HCT116 (cell line): ENCODE results near the gene RNU6-9. TPM values are rescaled to one million over a fixed set of nuclear protein-coding genes. Genes with fewer than 3 reads are reported as not detected.
A peak's percentile ranks its signal among the peaks of the same experiment; 100 is the strongest.

Experiments
- ATAC-seq: fragments of 200-7000 bp; cut with Tn5 transposase; 2 replicates; pipeline ENCODE4 v1.9.1; 2020; ENCODE audit warnings: mild to moderate bottlenecking, moderate library complexity
- BruUV-seq: library from RNA; stranded (reverse); fragments of 400-500 nt; replicated peaks from 2 replicates; lab custom pipeline; 2021; lab: Mats Ljungman, UMichigan
- CTCF ChIA-PET: fragments of 300-600 bp; sonication (Branson Sonifier 250); formaldehyde crosslinking; loops from one replicate; lab custom pipeline; 2021; ENCODE audit warnings: antibody characterized with exemption; lab: Charles Lee
- POLR2A ChIA-PET: fragments of 300-600, 350-600 bp; sonication (Branson Sonifier 250); formaldehyde crosslinking; loops from one replicate; lab custom pipeline; 2021; ENCODE audit warnings: antibody characterized with exemption; lab: Charles Lee
- RAD21 ChIA-PET, 2 experiments: fragments of 300-600 bp; sonication (Branson Sonifier 250); formaldehyde crosslinking; loops; one replicate each; lab custom pipeline; 2023; ENCODE audit warnings: low total read pairs in 2 of 2; ENCODE audit not compliant: uncharacterized antibody in 2 of 2, unreplicated experiment in 2 of 2, low non-redundant PET in 1 of 2; lab: Charles Lee
- DNase-seq: peaks from one replicate; pipeline ENCODE4 v3.0.0-alpha.2; 2010; ENCODE audit warnings: low read depth, low spot score
- H2AFZ ChIP-seq: fragments of 200-600 bp; shearing (Covaris generic), sonication (generic); 2 replicates; pipeline ENCODE4 v1.6.1; 2017; ENCODE audit warnings: low read depth, mixed run types, mixed read lengths, antibody characterized with exemption, low read length; ENCODE audit not compliant: poor library complexity, severe bottlenecking
- H3K27ac ChIP-seq: 2 replicates; pipeline ENCODE4 v1.5.1; 2012; ENCODE audit warnings: low read depth, low read length
- H3K27me3 ChIP-seq: fragments of 200-600 bp; sonication (generic); 2 replicates; pipeline ENCODE4 v1.6.1; 2016; ENCODE audit warnings: mixed run types, low read length, mixed read lengths; ENCODE audit not compliant: insufficient read depth
- H3K36me3 ChIP-seq, 2 experiments: fragments of 200-500 bp in 1 of 2; fragments of 200-600 bp in 1 of 2; sonication (Bioruptor generic) in 1 of 2; sonication (generic) in 1 of 2; 2 replicates each; pipeline versions ENCODE4 v1.5.1 to v1.6.1; 2014 to 2016; ENCODE audit warnings: low read length in 2 of 2, inconsistent platforms in 1 of 2, mixed read lengths in 1 of 2, mixed run types in 1 of 2; ENCODE audit not compliant: insufficient read depth in 2 of 2, control insufficient read depth in 1 of 2
- H3K4me1 ChIP-seq, 2 experiments: fragments of 200-600 bp in 1 of 2; sonication (generic) in 1 of 2; 2 replicates each; pipeline versions ENCODE4 v1.5.1 to v1.6.1; 2012 to 2017; ENCODE audit warnings: low read length in 2 of 2, inconsistent platforms in 1 of 2, mild to moderate bottlenecking in 1 of 2, mixed read lengths in 1 of 2, mixed run types in 1 of 2, moderate library complexity in 1 of 2; ENCODE audit not compliant: insufficient read depth in 2 of 2, control insufficient read depth in 1 of 2
- H3K4me2 ChIP-seq: fragments of 200-600 bp; sonication (generic); 2 replicates; pipeline ENCODE4 v1.6.1; 2017; ENCODE audit warnings: mixed run types, low read length, mixed read lengths
- H3K4me3 ChIP-seq, 2 experiments: fragments of 200-600 bp in 1 of 2; sonication (generic) in 1 of 2; replicated peaks in 1 of 2; 2 replicates each; pipeline ENCODE4 v1.5.1; 2011 to 2016; ENCODE audit warnings: low read length in 2 of 2, control low read depth in 1 of 2, low read depth in 1 of 2, mild to moderate bottlenecking in 1 of 2, mixed read lengths in 1 of 2, mixed run types in 1 of 2
- H3K79me2 ChIP-seq: fragments of 200-600 bp; sonication (generic); 2 replicates; pipeline ENCODE4 v1.6.1; 2017; ENCODE audit warnings: mild to moderate bottlenecking, mixed run types, low read length, moderate library complexity, mixed read lengths; ENCODE audit not compliant: insufficient read depth
- H3K9ac ChIP-seq: fragments of 200-600 bp; sonication (generic); 2 replicates; pipeline ENCODE4 v1.6.1; 2016; ENCODE audit warnings: low read length, mixed read lengths
- H3K9me2 ChIP-seq: fragments of 200-600 bp; sonication (generic), shearing (Covaris generic); 2 replicates; pipeline ENCODE4 v1.6.1; 2017; ENCODE audit warnings: mixed run types, mild to moderate bottlenecking, moderate library complexity; ENCODE audit not compliant: insufficient read depth
- H3K9me3 ChIP-seq, 2 experiments: fragments of 200-500 bp in 1 of 2; fragments of 200-600 bp in 1 of 2; sonication (Bioruptor generic) in 1 of 2; sonication (generic) in 1 of 2; 2 replicates each; pipeline ENCODE4 v1.6.1; 2014 to 2017; ENCODE audit warnings: low read length in 2 of 2, mixed read lengths in 2 of 2, inconsistent platforms in 1 of 2, low read depth in 1 of 2, mild to moderate bottlenecking in 1 of 2, mixed run types in 1 of 2, moderate library complexity in 1 of 2; ENCODE audit not compliant: control insufficient read depth in 1 of 2, insufficient read depth in 1 of 2
- H4K20me1 ChIP-seq: fragments of 200-600 bp; sonication (generic), shearing (Covaris generic); 2 replicates; pipeline ENCODE4 v1.6.1; 2017; ENCODE audit warnings: mixed run types, mild to moderate bottlenecking, moderate library complexity; ENCODE audit not compliant: insufficient read depth
- CBX3 ChIP-seq: IDR thresholded peaks from 2 replicates; pipeline ENCODE4 v1.6.1; 2012; ENCODE audit warnings: low read depth
- EZH2 ChIP-seq: fragments of 200-600 bp; sonication (generic); IDR thresholded peaks from 2 replicates; pipeline ENCODE4 v1.6.1; 2017; ENCODE audit warnings: antibody characterized with exemption, mixed run types
- JUND ChIP-seq: IDR thresholded peaks from 2 replicates; pipeline ENCODE4 v1.6.1; 2012
- MAX ChIP-seq: IDR thresholded peaks from 2 replicates; pipeline ENCODE4 v1.6.1; 2012
- POLR2AphosphoS5 ChIP-seq: IDR thresholded peaks from 2 replicates; pipeline ENCODE4 v1.6.1; 2011; ENCODE audit warnings: mild to moderate bottlenecking, low read depth, low read length, moderate library complexity
- RAD21 ChIP-seq: IDR thresholded peaks from 2 replicates; pipeline ENCODE4 v1.6.1; 2012; ENCODE audit warnings: low read depth, mild to moderate bottlenecking
- SIN3A ChIP-seq: IDR thresholded peaks from 2 replicates; pipeline ENCODE4 v1.6.1; 2012; ENCODE audit warnings: low read depth
- TCF7L2 ChIP-seq: IDR thresholded peaks from 2 replicates; pipeline ENCODE4 v1.7.0; 2011; ENCODE audit warnings: borderline replicate concordance, inconsistent platforms; ENCODE audit not compliant: insufficient read depth, insufficient read length; ENCODE audit errors: extremely low read depth
- YY1 ChIP-seq: IDR thresholded peaks from 2 replicates; pipeline ENCODE4 v1.6.1; 2011; ENCODE audit warnings: low read length, low read depth, moderate library complexity, mild to moderate bottlenecking; ENCODE audit not compliant: insufficient replicate concordance; ENCODE audit errors: extremely low read depth
- intact Hi-C: fragments of 100-400 bp; cut with micrococcal nuclease; formaldehyde crosslinking; loops from 2 replicates; pipeline ENCODE4 v1.10.0; 2022
- total RNA-seq: library from RNA; stranded (reverse); gene quantifications from one replicate; pipeline ENCODE4 v1.2.1, GENCODE V29; 2021; ENCODE audit not compliant: unreplicated experiment
- TF ChIP-seq, protein P1 (sequence below): IDR thresholded peaks from 2 replicates; pipeline ENCODE4 v1.6.1; 2012

The RNU6-9 gene
- total RNA-seq, 1 experiment from 2014 or later: not detected

DNA sequence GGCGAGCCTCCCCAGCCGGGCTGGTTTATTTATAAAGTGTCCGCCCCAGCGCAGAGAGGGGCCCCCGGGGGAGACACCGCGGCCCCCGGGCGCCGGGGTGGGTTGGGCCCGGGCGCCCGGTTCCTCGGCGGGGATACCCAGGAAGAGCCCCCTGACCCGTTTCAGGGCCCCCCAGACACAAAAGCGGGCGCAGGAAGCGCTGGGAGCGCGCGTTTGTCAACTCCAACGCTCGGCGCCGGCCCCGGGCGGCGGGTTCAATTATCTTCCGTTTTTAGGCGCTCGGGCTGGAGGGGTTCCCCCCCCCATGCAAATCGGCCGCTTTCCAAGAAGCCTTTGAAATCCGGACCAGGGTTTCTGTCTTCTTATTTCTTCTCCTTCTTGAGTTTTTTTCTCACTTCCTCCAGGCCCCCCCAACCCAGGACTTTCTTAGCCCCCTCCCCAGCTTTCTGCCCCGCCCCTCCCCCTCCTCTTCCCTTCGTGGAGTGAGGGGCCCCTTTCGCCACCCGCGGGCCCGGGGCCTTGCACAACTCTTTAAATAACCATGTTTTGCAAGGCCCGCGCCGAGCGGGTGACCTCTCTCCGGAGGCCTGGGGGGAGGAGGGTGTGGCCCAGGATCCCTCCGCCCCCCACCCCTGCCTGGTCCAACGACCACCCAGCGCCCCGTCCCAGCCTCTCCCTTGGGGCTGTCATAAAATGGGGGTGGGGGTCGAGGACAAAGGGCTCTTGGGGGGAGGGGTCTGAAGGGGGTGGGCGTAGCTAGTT, 33.5 kb downstream of the RNU6-9 start:
- Histone ChIP-seq H2AFZ (no peak overlapping the region), H3K4me3 (peak overlapping the region; percentile 84 to 87), H3K9me2 (no peaks in the 10 kb centered on the region), H3K4me2 (peak overlapping the region; percentile 99), H4K20me1 (no peaks in the 10 kb centered on the region), H3K27me3 (no peaks in the 10 kb centered on the region), H3K36me3 (peaks cover 0 to 4% of the 10 kb centered on the region in 2 experiments; a peak in 1 of 4 replicates), H3K9me3 (no peaks in the 10 kb centered on the region), H3K9ac (peak overlapping the region; percentile 92), H3K79me2 (peaks cover 19% of the 10 kb centered on the region), H3K4me1 (peaks cover 13 to 44% of the 10 kb centered on the region in 2 experiments), H3K27ac (peak overlapping the region; percentile 91)
- ChIA-PET POLR2A (no interaction called here), RAD21 (no interaction called here), CTCF (no interaction called here)
- no peak for TF ChIP-seq JUND
- TF ChIP-seq TCF7L2: peak; percentile 49
- no peak for ATAC-seq
- intact Hi-C loops: loop anchor here (2.0 to 10.0 kb wide), 2 partner anchors 14 to 258 kb away; no protein-coding TSS in a partner anchor
- BruUV-seq: TSS peak; percentile 82
- no peak for DNase-seq

DNA sequence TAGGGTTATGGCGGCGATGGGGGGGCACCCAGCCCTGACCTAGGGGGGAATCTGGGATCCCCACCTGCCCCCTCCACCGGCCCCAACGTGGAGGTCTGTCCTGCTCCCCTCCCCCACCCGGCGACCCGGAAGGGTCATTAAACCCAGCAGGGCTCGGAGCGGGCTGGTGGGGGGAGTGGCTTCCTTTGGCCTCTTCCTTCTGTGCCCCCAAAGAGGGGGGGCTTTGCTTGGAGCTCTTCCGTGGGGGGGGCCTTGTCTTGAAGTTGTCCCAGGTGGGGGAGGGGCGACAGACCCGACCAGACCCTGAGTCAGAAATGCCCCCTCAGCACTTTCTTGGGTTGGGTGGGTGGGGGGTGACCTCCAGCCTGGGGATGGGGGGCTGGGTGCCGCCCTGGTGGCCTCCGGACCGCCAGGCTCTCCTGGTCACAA, 34.1 kb downstream of the RNU6-9 start:
- no peak for DNase-seq
- Histone ChIP-seq H3K27me3 (no peaks in the 10 kb centered on the region), H2AFZ (no peak overlapping the region), H3K9ac (peak overlapping the region; percentile 92), H3K4me3 (peak overlapping the region; percentile 84 to 87), H3K79me2 (peaks cover 19% of the 10 kb centered on the region), H3K4me2 (peak overlapping the region; percentile 99), H3K9me2 (no peaks in the 10 kb centered on the region), H3K27ac (no peak overlapping the region; the same call in 1 of the 2 replicates), H3K4me1 (peaks cover 15 to 41% of the 10 kb centered on the region in 2 experiments), H3K9me3 (no peaks in the 10 kb centered on the region), H4K20me1 (no peaks in the 10 kb centered on the region), H3K36me3 (peaks cover 0 to 4% of the 10 kb centered on the region in 2 experiments; a peak in 1 of 4 replicates)
- no peak for ATAC-seq
- BruUV-seq: no TSS peak
- RAD21 ChIA-PET: no interaction called here
- no peak for TF ChIP-seq MAX
- no peak for TF ChIP-seq YY1
- TF ChIP-seq TCF7L2: no peak
- no peak for TF ChIP-seq RAD21
- TF ChIP-seq EZH2: no peak
- TF ChIP-seq CBX3: no peak
- TF ChIP-seq, protein P1, sequence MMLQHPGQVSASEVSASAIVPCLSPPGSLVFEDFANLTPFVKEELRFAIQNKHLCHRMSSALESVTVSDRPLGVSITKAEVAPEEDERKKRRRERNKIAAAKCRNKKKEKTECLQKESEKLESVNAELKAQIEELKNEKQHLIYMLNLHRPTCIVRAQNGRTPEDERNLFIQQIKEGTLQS: no peak
- no peak for TF ChIP-seq SIN3A
- TF ChIP-seq POLR2AphosphoS5: no peak
- CTCF ChIA-PET: no interaction called here
- intact Hi-C loops: loop anchor here (2.0 to 10.0 kb wide), 2 partner anchors 13 to 257 kb away; no protein-coding TSS in a partner anchor
- POLR2A ChIA-PET: no interaction called here
